Panc1 (cell line): ENCODE data around the gene AKR1B1. TPM values are rescaled to one million over a fixed set of nuclear protein-coding genes. Genes with fewer than 3 reads are reported as not detected.

Experiments
- ATAC-seq: fragments of 200-7000 bp; cut with Tn5 transposase; 2 replicates; pipeline ENCODE4 v1.9.1; 2020; ENCODE audit warnings: mild to moderate bottlenecking, moderate library complexity
- BruUV-seq: library from RNA; stranded (reverse); fragments of 400-500 nt; replicated peaks from 2 replicates; lab custom pipeline; 2021; lab: Mats Ljungman, UMichigan
- CTCF ChIA-PET: fragments of 300-600 bp; sonication (Branson Sonifier 250); formaldehyde crosslinking; loops from one replicate; lab custom pipeline; 2022; ENCODE audit warnings: antibody characterized with exemption; lab: Charles Lee
- POLR2A ChIA-PET: fragments of 300-600 bp; sonication (Branson Sonifier 250); formaldehyde crosslinking; loops from one replicate; lab custom pipeline; 2022; ENCODE audit warnings: antibody characterized with exemption; lab: Charles Lee
- DNase-seq: peaks from one replicate; pipeline ENCODE4 v3.0.0-alpha.2; 2010; ENCODE audit warnings: low read depth, low spot score
- H3K27ac ChIP-seq: 2 replicates; pipeline ENCODE4 v1.5.1; 2011; ENCODE audit warnings: mild to moderate bottlenecking, low read length, inconsistent platforms
- H3K27me3 ChIP-seq: fragments of 200-500 bp; sonication (Bioruptor generic); 2 replicates; pipeline ENCODE4 v1.6.0; 2014; ENCODE audit warnings: low read length, inconsistent platforms; ENCODE audit not compliant: control insufficient read depth, insufficient read depth
- H3K36me3 ChIP-seq: fragments of 200-500 bp; sonication (Bioruptor generic); 2 replicates; pipeline ENCODE4 v1.5.1; 2014; ENCODE audit warnings: inconsistent platforms, mild to moderate bottlenecking, low read length, moderate library complexity; ENCODE audit not compliant: control insufficient read depth, insufficient read depth
- H3K4me1 ChIP-seq: 2 replicates; pipeline ENCODE4 v1.5.1; 2011; ENCODE audit warnings: inconsistent platforms, mild to moderate bottlenecking, low read length, moderate library complexity; ENCODE audit not compliant: control insufficient read depth, insufficient read depth
- H3K4me3 ChIP-seq, 2 experiments: 2 replicates each; pipeline ENCODE4 v1.5.1; 2011 to 2012; ENCODE audit warnings: low read depth in 2 of 2, low read length in 2 of 2, mild to moderate bottlenecking in 2 of 2, inconsistent platforms in 1 of 2, moderate library complexity in 1 of 2
- H3K9me3 ChIP-seq: fragments of 200-500 bp; sonication (Bioruptor generic); 2 replicates; pipeline ENCODE4 v1.5.1; 2014; ENCODE audit warnings: low read depth, mild to moderate bottlenecking, inconsistent platforms, low read length, moderate library complexity; ENCODE audit not compliant: control insufficient read depth, insufficient read depth
- POLR2AphosphoS5 ChIP-seq: IDR thresholded peaks from 2 replicates; pipeline ENCODE4 v1.6.1; 2012; ENCODE audit warnings: mild to moderate bottlenecking, low read depth, low read length, moderate library complexity
- SIN3A ChIP-seq: IDR thresholded peaks from 2 replicates; pipeline ENCODE4 v1.6.1; 2012; ENCODE audit warnings: low read depth, mild to moderate bottlenecking, low read length, moderate library complexity, borderline replicate concordance; ENCODE audit not compliant: insufficient read depth
- TCF7L2 ChIP-seq: IDR thresholded peaks from 2 replicates; pipeline ENCODE4 v1.6.1; 2011; ENCODE audit warnings: mild to moderate bottlenecking, low read depth, low read length, inconsistent platforms
- in situ Hi-C: cut with HindIII; loops from 2 replicates; pipeline ENCODE4 v1.10.0; 2016; ENCODE audit warnings: low sequenced_read_pairs, low pct_unique_long_range_greater_than_20kb
- intact Hi-C: fragments of 100-400 bp; cut with micrococcal nuclease; formaldehyde crosslinking; loops from one replicate; pipeline ENCODE4 v1.10.0; 2022; ENCODE audit not compliant: unreplicated experiment
- total RNA-seq: library from RNA; stranded (reverse); gene quantifications from one replicate; pipeline ENCODE4 v1.2.1, GENCODE V29; 2021; ENCODE audit not compliant: unreplicated experiment
- TF ChIP-seq, protein P1 (sequence below): fragments of 450-650 bp; IDR thresholded peaks from 2 replicates; pipeline ENCODE4 v1.5.1; 2017; ENCODE audit warnings: mild to moderate bottlenecking
- TF ChIP-seq, protein P2 (sequence below), 2 experiments: IDR thresholded peaks; 2 replicates each; pipeline ENCODE4 v1.6.1; 2011 to 2012; ENCODE audit warnings: low read depth in 2 of 2, control low read depth in 1 of 2, low read length in 1 of 2, mild to moderate bottlenecking in 1 of 2, moderate library complexity in 1 of 2; ENCODE audit not compliant: insufficient read depth in 1 of 2

AKR1B1 gene
- total RNA-seq, 1 experiment from 2014 or later = 83.2 TPM

DNA sequence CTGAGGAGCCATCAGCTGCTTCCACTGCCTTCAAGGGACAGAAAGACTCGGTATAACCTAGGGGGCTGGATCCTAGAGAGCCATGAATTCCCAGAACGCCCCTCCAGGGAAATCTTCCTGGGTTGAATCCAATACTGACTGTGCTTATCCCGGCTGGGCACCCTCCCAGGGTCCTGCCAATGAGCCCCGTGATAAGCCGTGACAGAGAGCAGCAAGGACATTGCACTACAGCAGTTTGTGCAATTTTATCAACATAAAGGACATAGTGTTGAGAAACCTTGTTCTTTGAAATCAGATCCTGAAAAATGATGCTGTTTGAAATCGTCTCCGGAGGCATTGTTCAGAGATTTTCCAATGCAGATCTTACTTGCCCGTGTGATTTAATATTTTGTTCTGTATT, 18.8 kb downstream of the AKR1B1 start:
- intact Hi-C loops (no loop called here), in situ Hi-C loops (no loop called here)
- Histone ChIP-seq H3K9me3 (no peaks in the 10 kb centered on the region), H3K27me3 (no peaks in the 10 kb centered on the region), H3K4me3 (no peak overlapping the region), H3K36me3 (no peaks in the 10 kb centered on the region; the same call in 1 of the 2 replicates), H3K4me1 (no peaks in the 10 kb centered on the region), H3K27ac (no peak overlapping the region)
- BruUV-seq = no TSS peak
- DNase-seq = no peak
- TF ChIP-seq, protein P1, sequence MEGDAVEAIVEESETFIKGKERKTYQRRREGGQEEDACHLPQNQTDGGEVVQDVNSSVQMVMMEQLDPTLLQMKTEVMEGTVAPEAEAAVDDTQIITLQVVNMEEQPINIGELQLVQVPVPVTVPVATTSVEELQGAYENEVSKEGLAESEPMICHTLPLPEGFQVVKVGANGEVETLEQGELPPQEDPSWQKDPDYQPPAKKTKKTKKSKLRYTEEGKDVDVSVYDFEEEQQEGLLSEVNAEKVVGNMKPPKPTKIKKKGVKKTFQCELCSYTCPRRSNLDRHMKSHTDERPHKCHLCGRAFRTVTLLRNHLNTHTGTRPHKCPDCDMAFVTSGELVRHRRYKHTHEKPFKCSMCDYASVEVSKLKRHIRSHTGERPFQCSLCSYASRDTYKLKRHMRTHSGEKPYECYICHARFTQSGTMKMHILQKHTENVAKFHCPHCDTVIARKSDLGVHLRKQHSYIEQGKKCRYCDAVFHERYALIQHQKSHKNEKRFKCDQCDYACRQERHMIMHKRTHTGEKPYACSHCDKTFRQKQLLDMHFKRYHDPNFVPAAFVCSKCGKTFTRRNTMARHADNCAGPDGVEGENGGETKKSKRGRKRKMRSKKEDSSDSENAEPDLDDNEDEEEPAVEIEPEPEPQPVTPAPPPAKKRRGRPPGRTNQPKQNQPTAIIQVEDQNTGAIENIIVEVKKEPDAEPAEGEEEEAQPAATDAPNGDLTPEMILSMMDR = no peak
- TF ChIP-seq, protein P2, sequence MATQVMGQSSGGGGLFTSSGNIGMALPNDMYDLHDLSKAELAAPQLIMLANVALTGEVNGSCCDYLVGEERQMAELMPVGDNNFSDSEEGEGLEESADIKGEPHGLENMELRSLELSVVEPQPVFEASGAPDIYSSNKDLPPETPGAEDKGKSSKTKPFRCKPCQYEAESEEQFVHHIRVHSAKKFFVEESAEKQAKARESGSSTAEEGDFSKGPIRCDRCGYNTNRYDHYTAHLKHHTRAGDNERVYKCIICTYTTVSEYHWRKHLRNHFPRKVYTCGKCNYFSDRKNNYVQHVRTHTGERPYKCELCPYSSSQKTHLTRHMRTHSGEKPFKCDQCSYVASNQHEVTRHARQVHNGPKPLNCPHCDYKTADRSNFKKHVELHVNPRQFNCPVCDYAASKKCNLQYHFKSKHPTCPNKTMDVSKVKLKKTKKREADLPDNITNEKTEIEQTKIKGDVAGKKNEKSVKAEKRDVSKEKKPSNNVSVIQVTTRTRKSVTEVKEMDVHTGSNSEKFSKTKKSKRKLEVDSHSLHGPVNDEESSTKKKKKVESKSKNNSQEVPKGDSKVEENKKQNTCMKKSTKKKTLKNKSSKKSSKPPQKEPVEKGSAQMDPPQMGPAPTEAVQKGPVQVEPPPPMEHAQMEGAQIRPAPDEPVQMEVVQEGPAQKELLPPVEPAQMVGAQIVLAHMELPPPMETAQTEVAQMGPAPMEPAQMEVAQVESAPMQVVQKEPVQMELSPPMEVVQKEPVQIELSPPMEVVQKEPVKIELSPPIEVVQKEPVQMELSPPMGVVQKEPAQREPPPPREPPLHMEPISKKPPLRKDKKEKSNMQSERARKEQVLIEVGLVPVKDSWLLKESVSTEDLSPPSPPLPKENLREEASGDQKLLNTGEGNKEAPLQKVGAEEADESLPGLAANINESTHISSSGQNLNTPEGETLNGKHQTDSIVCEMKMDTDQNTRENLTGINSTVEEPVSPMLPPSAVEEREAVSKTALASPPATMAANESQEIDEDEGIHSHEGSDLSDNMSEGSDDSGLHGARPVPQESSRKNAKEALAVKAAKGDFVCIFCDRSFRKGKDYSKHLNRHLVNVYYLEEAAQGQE (IDR thresholded peaks at IDR 0.05; ENCODE audit: insufficient read depth in 1 of 2, low read depth in 2 of 2, low read length in 1 of 2) = no peak
- TF ChIP-seq SIN3A = no peak
- no peak for TF ChIP-seq POLR2AphosphoS5
- TF ChIP-seq TCF7L2 = no peak
- ChIA-PET CTCF (no interaction called here), POLR2A (no interaction called here)
- ATAC-seq = no peak

DNA sequence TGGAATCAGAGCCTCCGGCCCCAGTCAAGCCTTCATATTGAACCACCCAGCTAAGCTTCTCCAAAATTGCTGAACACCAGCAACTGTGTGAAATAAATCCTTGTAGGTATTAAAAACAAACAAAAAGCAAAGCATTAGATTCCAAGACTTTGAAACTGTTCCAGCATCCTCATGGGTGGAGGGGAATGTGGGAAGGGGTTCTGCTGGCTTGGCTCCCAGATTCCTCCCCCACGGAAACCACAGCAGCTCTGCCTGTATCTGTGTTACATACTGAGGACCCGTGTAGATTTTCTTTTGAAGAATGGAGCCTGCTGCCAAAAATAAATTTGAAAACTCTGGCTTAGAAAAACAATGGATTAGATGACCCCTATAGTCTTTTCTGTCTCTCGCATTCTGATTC, 20.0 kb downstream of the AKR1B1 start:
- ChIA-PET CTCF (no interaction called here), POLR2A (no interaction called here)
- Histone ChIP-seq H3K27me3 (no peaks in the 10 kb centered on the region), H3K9me3 (no peaks in the 10 kb centered on the region), H3K27ac (no peak overlapping the region), H3K4me1 (no peaks in the 10 kb centered on the region), H3K4me3 (no peak overlapping the region), H3K36me3 (no peaks in the 10 kb centered on the region)
- in situ Hi-C loops (no loop called here), intact Hi-C loops (loop anchor here (10.0 kb wide), 1 partner anchor 516 kb away; no protein-coding TSS in a partner anchor)
- no peak for ATAC-seq
- no peak for DNase-seq
- BruUV-seq = no TSS peak
- TF ChIP-seq, protein P1 = no peak
- TF ChIP-seq TCF7L2 = no peak
- TF ChIP-seq, protein P2 (IDR thresholded peaks at IDR 0.05; ENCODE audit: insufficient read depth in 1 of 2, low read depth in 2 of 2, low read length in 1 of 2) = no peak
